Ishikawa (cell line): Measurements from ENCODE around the gene CTRB2.

Experiments used
- CEBPB ChIP-seq: IDR thresholded peaks from 2 replicates; pipeline ENCODE4 v1.6.1; 2012
- CREB1 ChIP-seq: IDR thresholded peaks from 2 replicates; pipeline ENCODE4 v1.6.1; 2012; ENCODE audit warnings: low read depth
- EGR1 ChIP-seq: IDR thresholded peaks from 2 replicates; pipeline ENCODE4 v1.6.1; 2012
- EP300 ChIP-seq: IDR thresholded peaks from 2 replicates; pipeline ENCODE4 v1.6.1; 2012; ENCODE audit warnings: borderline replicate concordance
- FOXM1 ChIP-seq: IDR thresholded peaks from 2 replicates; pipeline ENCODE4 v1.6.1; 2012; ENCODE audit warnings: low read depth, borderline replicate concordance
- NFIC ChIP-seq: IDR thresholded peaks from 2 replicates; pipeline ENCODE4 v1.6.1; 2012
- RAD21 ChIP-seq: IDR thresholded peaks from 2 replicates; pipeline ENCODE4 v1.6.1; 2012; ENCODE audit warnings: low read depth
- TAF1 ChIP-seq: IDR thresholded peaks from 2 replicates; pipeline ENCODE4 v1.6.1; 2012; ENCODE audit warnings: low read depth, mild to moderate bottlenecking
- TCF12 ChIP-seq: IDR thresholded peaks from 2 replicates; pipeline ENCODE4 v1.6.1; 2012; ENCODE audit warnings: low read depth
- TEAD4 ChIP-seq: IDR thresholded peaks from 2 replicates; pipeline ENCODE4 v1.6.1; 2012
- YY1 ChIP-seq: IDR thresholded peaks from 2 replicates; pipeline ENCODE4 v1.6.1; 2012; ENCODE audit warnings: low read depth
- ZBTB7A ChIP-seq: IDR thresholded peaks from 2 replicates; pipeline ENCODE4 v1.6.1; 2012; ENCODE audit warnings: low read depth
- TF ChIP-seq, protein P1 (sequence below): IDR thresholded peaks from 2 replicates; pipeline ENCODE4 v1.6.1; 2012
- TF ChIP-seq, protein P2 (sequence below): IDR thresholded peaks from 2 replicates; pipeline ENCODE4 v1.6.1; 2012
- TF ChIP-seq, protein P3 (sequence below): IDR thresholded peaks from 2 replicates; pipeline ENCODE4 v1.6.1; 2012; ENCODE audit warnings: low read depth, mild to moderate bottlenecking

Gene CTRB2

DNA sequence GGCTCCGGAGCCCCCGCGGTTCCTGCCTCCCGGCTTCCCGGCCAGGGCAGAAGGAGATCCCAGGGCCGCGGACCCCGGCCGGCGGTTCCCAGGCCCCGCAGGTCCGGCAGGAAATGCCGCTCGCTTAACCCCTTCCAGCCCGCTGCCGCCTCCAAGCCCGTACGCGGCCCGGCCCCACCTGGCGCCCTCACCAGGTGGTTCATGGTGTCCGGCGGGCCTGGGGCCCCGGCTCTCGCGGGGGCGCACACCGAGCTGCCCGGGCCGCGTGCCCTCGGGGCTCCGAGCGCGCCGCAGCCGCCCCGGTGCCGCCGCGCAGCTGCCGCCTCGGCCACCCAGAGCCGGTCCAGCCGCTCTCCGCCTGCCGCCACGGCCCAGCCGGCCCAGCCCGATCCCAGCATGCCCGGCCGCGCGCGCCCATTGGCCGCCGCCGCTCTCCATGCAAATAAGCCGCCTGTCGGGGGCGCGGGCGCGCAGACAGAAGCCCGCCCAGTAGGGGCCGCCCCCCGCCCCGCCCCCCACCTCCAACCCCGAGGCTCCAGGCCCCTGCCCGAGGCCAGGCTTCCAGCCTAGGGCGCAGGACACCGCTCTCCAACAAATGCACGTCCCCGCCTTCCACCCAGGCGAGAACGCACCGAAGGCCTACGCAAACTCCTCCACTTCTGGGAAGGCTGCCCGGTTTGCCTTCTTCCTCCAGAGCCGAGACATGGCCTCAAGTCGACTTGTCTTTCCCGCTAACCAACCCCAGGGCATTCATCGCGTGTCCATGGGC lies 44.5 kb upstream of the CTRB2 start, which contains the start of gene BCAR1:
BCAR1 (minus strand) TSS at position 345 of the 769 bp plus-strand sequence; CDS start at position 203, 142 bp downstream.
- TF ChIP-seq EP300 (no peak), CREB1 (no peak), NFIC (no peak), RAD21 (no peak), CEBPB (no peak), FOXM1 (no peak), YY1 (peak; percentile 66; the same call in 1 of the 2 replicates), ZBTB7A (no peak; the same call in 1 of the 2 replicates), TEAD4 (no peak), TAF1 (peak; percentile 63; the same call in 1 of the 2 replicates), EGR1 (no peak), TCF12 (no peak)
- TF ChIP-seq, protein P1, sequence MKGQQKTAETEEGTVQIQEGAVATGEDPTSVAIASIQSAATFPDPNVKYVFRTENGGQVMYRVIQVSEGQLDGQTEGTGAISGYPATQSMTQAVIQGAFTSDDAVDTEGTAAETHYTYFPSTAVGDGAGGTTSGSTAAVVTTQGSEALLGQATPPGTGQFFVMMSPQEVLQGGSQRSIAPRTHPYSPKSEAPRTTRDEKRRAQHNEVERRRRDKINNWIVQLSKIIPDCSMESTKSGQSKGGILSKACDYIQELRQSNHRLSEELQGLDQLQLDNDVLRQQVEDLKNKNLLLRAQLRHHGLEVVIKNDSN = no peak
- TF ChIP-seq, protein P2, sequence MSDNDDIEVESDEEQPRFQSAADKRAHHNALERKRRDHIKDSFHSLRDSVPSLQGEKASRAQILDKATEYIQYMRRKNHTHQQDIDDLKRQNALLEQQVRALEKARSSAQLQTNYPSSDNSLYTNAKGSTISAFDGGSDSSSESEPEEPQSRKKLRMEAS = peak; percentile 10; the same call in 1 of the 2 replicates
- TF ChIP-seq, protein P3, sequence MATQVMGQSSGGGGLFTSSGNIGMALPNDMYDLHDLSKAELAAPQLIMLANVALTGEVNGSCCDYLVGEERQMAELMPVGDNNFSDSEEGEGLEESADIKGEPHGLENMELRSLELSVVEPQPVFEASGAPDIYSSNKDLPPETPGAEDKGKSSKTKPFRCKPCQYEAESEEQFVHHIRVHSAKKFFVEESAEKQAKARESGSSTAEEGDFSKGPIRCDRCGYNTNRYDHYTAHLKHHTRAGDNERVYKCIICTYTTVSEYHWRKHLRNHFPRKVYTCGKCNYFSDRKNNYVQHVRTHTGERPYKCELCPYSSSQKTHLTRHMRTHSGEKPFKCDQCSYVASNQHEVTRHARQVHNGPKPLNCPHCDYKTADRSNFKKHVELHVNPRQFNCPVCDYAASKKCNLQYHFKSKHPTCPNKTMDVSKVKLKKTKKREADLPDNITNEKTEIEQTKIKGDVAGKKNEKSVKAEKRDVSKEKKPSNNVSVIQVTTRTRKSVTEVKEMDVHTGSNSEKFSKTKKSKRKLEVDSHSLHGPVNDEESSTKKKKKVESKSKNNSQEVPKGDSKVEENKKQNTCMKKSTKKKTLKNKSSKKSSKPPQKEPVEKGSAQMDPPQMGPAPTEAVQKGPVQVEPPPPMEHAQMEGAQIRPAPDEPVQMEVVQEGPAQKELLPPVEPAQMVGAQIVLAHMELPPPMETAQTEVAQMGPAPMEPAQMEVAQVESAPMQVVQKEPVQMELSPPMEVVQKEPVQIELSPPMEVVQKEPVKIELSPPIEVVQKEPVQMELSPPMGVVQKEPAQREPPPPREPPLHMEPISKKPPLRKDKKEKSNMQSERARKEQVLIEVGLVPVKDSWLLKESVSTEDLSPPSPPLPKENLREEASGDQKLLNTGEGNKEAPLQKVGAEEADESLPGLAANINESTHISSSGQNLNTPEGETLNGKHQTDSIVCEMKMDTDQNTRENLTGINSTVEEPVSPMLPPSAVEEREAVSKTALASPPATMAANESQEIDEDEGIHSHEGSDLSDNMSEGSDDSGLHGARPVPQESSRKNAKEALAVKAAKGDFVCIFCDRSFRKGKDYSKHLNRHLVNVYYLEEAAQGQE = no peak

DNA sequence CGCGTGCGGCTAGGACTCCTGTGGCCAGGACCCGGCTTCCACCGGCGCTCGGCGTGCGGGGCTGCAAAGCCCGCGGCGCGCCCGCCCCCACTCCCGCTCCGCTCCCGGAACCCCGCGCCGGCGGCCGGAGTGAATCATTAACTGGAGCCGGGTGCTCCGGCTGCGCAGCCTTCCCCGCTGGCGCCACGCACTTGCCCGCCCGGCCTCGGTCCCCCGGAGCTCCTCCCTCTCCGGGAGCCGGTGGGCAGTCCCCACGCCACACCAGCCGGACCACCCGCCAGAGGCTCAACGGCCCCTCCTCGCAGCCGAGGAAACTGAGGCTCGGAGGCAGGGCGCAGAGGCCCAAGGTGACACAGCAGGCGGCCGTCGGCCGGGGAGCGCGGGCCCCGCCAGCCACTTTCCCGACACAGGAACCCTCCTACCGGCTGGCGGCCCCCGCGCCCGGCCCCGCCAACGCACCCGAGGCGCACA lies 43.9 kb upstream of the CTRB2 start:
- TF ChIP-seq, protein P2 = peak; percentile 8; the same call in 1 of the 2 replicates
- no peak for TF ChIP-seq NFIC

DNA sequence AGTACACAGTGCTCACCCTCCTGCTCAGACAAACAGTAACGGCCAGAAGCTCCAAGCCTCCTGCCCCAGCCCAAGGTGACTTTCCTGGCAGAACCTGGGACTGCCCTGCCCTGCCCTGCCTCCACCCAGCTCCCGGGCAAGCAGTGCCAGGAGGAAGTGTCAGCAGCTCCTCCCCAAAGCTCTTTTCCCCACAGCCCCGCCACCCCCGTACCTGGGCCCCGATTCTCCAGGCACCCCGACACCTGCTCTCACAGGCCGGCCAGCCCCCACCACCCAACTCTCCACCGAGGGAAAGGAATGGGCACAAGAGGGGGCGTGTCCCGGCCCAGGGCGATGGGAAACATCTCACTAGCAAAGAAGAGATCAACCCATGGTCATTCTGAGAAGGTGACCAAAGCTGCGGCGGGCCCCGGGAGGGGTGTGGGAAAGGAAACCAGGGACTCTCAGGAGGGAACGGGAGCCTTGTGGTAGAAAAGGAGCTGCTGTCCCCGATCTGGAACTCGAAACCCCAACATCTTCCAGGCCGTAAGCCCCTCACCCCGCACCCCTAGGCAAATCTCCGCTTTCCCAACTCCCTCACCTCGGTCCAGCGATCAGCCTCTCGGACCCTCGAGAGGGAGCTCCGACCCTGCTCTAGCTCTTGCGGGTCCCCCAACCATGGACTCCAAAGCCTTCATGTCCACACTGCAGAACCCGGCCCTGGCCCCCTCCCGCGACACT lies 43.3 kb upstream of the CTRB2 start:
- TF ChIP-seq EGR1 (no peak), RAD21 (no peak), EP300 (no peak), TEAD4 (no peak), FOXM1 (no peak)
- TF ChIP-seq, protein P2 = no peak
- TF ChIP-seq, protein P3 = no peak

DNA sequence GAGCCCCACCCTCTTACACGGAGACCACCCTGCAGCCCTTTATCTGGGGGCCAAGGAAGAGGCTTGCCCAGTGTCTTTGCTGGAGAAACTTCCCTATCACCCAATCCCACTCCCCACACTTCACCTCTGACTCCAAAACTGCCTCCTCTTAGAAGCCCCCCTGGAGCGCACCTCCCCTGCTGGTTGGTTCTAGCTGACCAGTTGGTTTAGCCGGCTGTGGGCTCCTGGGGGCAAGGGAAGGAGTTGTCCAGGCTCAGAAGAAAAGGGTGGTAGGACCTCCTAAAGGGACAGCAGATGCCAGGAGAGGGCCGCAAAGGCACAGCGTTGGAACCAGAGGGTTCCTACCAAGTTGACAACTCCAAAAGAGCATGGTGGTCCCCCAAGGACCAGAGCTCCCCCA lies 42.5 kb upstream of the CTRB2 start:
- TF ChIP-seq YY1 (no peak), EP300 (no peak), ZBTB7A (no peak), NFIC (no peak), CREB1 (no peak), FOXM1 (no peak), EGR1 (no peak), TAF1 (no peak), TCF12 (no peak), TEAD4 (no peak), RAD21 (no peak), CEBPB (no peak)
- TF ChIP-seq, protein P3 = no peak
- TF ChIP-seq, protein P1 = no peak
- TF ChIP-seq, protein P2 = no peak
